NCI-H748 (cell line): Measurements from ENCODE around the gene GHDC.

Source experiments
- DNase-seq: peaks from one replicate; lab custom pipeline; 2025; ENCODE audit not compliant: unreplicated experiment; lab: John Stamatoyannopoulos, UW

Gene GHDC

GRCh38 chr17:42183741-42184711, 10.3 kb downstream of the GHDC start:
- DNase-seq, result peak; percentile 76

- no peak for DNase-seq
Observed at GRCh38 chr17:42182927-42183734, 11.2 kb downstream of the GHDC start.

GRCh38 chr17:42181851-42182207, 12.5 kb downstream of the GHDC start:
- DNase-seq, result no peak

GRCh38 chr17:42180922-42181850, 13.1 kb downstream of the GHDC start, which contains the start of gene KCNH4:
KCNH4 (minus strand) TSS chr17:42181142; CDS start chr17:42180945, 197 bp downstream.
- DNase-seq, result peak; percentile 91

- peak; percentile 49 for DNase-seq
Observed at GRCh38 chr17:42180411-42180921, 13.8 kb downstream of the GHDC start.

GRCh38 chr17:42179911-42180410, 14.3 kb downstream of the GHDC start:
- peak; percentile 89 for DNase-seq

GRCh38 chr17:42179335-42179734, 15.0 kb downstream of the GHDC start:
- DNase-seq, result no peak

GRCh38 chr17:42178817-42179216, 15.5 kb downstream of the GHDC start:
- DNase-seq, result no peak

GRCh38 chr17:42177684-42178083, 16.6 kb downstream of the GHDC start:
- no peak for DNase-seq

GRCh38 chr17:42174126-42174783, 20.0 kb downstream of the GHDC start:
- no peak for DNase-seq

- DNase-seq, result no peak
Observed at GRCh38 chr17:42171831-42172230, 22.5 kb downstream of the GHDC start.

GRCh38 chr17:42169351-42169750, 24.9 kb downstream of the GHDC start:
- no peak for DNase-seq

- DNase-seq, result no peak
Observed at GRCh38 chr17:42167807-42168206, 26.5 kb downstream of the GHDC start.

- no peak for DNase-seq
Observed at GRCh38 chr17:42166196-42166763, 28.0 kb downstream of the GHDC start.

GRCh38 chr17:42165751-42166150, 28.5 kb downstream of the GHDC start:
- DNase-seq, result no peak

- no peak for DNase-seq
Observed at GRCh38 chr17:42163696-42164407, 30.4 kb downstream of the GHDC start.

- peak; percentile 10 for DNase-seq
Observed at GRCh38 chr17:42163113-42163512, 31.2 kb downstream of the GHDC start.

GRCh38 chr17:42160531-42160910, 33.8 kb downstream of the GHDC start:
- no peak for DNase-seq
